HG03432 (cell line): ENCODE measurements around the gene SLC24A1.

Experiments used
- ATAC-seq: cut with Tn5 transposase; IDR thresholded peaks from one replicate; pipeline ENCODE4 v1.9.1; 2021; ENCODE audit warnings: mild to moderate bottlenecking, moderate library complexity; ENCODE audit not compliant: unreplicated experiment

SLC24A1 gene

DNA sequence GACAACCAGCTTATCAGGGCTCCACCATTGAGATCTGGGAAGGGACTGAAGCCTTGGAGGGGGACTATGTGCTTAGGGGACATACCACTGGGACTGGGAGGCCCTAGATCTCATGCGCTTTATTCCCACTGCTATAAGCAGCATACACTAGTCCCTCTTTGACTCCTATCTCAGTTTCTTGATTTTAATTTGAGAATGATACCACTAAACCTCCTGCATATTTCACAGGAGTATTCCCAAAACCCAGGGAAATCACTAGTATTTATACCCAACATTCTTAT is 29.2 kb downstream of the SLC24A1 start:
- ATAC-seq, result no peak

DNA sequence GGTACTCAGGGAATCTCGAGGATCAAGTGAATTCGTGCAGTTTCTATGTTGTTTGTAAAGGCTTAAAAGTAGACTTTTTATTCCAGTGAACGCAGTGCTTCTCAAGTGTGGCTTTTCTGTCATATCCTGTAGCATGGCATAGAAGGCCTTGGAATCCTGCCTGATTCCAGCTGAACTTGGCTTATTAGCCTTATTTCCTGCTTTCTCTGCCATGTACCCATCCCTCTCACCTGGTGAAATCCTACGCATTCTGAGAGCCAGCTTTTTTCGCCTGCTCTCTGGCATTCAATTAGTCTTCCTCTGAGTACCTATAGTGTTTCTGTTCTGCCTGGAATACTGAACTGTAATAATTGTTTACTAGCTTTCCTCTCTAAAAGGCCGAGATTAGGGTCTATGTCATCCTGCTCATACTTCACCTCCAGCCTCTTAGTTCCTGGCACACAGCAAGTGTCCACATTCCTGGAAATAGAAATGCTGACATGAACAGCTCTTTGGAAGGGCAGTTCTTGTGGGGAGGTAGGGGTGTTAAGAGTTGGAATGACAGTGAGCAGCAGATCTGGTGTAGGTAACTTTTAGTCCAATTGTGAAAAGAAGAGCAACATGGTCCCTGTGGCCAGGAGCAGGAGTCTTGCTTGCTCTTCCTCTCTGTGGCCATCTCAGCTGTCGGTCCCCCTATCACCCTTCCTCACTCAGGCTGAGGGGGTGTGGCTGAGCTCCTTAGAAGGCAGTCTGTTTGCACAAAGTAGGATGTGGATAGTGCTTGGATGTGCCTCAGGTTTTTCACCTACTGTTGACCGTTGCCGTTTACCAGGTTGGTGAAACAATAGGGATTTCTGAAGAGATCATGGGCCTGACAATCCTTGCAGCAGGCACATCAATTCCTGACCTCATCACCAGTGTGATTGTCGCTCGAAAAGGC is 30.4 kb downstream of the SLC24A1 start:
- no peak for ATAC-seq

DNA sequence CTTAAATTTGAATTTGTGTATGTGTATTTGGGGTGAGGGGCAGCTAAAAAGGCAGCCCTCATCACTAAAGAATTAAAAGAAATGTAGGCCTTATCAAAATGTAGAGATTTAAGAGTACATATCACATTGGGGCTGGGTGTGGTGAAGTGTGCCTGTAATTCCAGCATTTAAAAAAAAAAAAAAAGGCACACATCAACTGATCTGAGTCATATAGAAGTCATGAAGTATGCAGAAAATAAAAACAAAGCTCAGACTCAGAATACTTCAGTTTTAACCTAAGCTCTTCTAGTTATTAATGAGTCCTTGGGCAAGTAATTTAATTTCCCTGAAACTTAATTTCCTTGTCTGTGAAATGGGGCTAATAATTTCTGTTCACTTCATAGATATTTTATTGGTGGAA is 31.6 kb downstream of the SLC24A1 start:
- no peak for ATAC-seq

DNA sequence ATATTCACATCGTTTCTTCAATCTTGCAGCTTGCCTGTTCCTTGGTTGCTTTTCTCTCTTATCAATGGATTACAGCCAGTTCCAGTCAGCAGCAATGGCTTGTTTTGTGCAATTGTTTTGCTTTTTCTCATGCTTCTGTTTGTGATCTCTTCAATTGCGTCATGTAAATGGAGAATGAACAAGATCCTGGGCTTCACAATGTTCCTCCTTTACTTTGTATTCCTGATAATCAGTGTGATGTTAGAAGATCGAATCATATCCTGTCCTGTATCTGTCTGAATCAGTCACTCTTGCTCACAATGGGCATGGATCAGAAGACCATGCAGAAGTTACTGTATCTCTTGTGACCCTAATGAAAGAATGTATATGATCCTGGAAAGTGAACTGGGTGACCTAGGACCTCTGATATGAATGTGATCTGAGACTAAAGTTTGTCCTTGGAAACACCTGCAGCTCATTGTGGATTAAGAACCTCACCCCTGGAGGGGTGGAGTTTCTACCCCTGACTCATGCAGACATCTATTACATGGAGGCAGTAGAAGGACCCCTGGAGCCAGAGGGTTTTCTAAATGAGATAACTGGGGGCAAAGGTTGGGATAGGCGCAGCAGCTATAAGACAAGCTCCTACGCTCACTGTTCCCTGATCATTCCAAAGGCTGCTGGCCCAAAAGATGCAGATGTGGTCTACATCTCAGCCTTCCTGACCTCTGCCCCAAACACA is 32.2 kb downstream of the SLC24A1 start:
- ATAC-seq, result no peak

DNA sequence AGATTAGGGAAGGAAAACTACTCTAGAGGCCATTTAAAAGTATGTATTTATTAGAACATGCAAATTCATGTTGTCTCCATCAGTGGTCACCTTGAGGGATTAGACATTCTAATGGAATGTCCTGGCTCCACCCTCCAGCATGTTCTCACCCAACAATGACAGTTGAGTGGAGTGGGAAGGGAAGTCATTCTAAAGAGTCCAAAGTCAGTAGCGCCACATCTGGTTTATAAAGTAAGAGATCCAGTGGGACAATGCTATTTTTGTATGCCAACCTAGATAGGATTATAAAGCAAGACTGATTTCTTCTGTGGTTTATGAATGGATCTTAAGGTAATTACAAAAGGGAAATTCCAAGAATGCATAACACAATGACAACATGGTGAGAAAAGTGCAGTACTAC is 33.3 kb downstream of the SLC24A1 start:
- no peak for ATAC-seq

DNA sequence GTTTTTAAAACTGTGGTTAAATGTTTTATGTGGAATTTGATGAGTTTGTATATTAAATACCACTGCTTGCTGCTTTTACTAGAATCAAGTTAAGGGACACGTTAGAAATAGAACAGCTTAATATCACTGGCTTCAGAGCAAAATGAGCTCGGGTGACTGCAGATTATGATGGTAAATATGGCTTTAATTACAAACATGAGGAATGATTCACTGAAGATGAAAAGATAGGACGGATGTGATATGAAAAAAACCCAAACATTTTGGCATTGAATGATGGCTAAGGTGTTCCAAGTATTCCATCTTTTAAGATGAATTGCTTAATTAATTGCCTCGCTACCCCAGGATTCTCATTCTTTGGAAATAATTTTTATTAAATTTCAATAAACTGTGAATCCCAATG is 33.7 kb downstream of the SLC24A1 start:
- ATAC-seq, result no peak

DNA sequence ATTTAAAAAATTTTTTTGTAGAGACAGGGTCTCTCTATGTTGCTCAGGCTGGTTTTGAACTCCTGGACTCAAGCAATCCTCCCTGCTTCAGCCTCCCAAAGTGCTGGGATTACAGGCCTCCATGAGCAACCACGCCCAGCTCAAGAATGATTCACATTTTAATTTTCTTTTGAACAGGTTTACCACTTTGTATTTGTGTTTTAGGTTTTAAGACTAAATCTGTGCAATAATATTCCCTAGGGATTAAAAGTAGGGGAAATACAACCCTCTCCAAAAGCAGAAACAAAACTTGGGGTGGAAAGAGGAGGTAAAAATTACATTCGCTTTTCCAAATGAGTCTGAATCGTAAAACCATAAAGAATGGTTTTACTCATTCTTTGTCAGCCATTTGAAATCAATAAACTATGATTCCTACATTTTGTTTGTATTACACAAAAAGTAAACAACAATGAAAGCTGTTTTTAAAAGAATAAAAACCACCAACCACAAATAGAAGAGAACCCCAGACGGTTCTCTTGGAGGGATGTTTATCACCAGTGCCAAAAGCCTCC is 37.8 kb downstream of the SLC24A1 start:
- no peak for ATAC-seq

DNA sequence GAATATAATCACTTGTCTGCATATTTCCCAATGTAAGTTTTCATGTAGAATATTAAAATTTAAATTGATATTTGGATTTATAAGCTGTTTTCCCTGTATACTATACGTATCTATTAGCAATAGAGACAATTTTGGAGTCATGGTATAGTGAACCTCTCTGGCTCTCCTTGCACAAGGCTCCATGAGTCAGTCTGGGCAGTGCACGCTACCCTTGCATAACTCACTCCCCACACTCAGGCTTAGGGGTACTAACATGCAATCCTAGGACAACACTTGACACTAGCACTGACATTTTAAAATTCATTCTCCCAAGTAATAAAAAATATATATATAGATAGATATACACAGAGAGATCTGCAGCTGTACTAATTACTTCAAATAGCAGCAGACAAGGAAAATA is 39.2 kb downstream of the SLC24A1 start:
- ATAC-seq, result no peak

DNA sequence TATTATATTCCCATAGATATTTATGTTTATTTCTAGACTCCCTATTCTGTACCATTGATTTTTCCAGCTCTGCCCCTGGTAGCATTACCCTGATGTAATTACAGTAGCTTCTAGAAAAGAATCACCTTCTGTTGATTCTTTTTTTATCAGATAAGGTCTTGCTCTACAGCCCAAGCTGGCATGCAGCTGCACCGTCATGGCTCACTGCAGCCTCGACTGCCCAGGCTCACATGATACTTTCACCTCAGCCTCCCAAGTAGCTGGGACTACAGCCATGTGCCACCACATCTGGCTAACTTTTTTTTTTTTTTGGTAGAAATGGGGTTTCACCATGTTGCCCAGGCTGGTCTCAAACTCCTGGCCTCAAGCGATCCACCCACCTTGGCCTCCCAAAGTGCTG is 41.8 kb downstream of the SLC24A1 start:
- peak; percentile 54 for ATAC-seq

DNA sequence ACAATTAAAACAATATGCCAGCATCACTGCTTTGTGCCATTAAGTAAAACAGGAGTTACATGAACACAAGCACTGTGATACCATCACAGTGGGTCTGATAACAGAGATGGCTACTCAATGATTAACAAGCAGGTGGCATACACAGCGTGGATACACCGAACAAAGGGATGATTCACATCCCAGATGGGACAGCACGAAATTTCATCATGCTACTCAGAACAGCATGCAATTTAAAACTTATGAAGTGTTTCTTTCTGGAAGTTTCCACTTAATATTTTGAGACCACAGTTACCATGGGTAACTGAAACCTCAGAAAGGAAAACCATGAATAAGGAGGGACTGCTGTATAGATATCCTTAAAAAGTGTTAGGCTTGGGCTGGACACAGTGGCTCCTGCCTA is 44.5 kb downstream of the SLC24A1 start:
- no peak for ATAC-seq

DNA sequence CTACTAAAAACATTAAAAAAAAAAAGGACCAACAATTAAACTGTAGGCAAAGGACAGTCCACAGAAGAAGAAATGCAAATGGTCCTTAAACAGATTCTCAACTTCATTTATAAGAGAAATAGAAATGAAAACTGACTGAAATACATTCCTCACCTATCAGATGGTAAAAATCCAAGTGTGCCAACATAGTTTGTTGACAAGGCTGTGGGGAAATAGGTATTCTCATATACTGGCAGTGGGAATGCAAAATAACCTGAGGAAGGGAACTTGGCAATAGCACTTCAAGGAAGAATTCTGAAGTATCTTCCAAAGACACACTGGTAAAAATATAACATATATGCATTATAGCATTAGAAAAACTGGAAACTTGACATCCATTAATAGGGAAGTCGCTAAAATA is 53.8 kb downstream of the SLC24A1 start:
- ATAC-seq, result no peak

DNA sequence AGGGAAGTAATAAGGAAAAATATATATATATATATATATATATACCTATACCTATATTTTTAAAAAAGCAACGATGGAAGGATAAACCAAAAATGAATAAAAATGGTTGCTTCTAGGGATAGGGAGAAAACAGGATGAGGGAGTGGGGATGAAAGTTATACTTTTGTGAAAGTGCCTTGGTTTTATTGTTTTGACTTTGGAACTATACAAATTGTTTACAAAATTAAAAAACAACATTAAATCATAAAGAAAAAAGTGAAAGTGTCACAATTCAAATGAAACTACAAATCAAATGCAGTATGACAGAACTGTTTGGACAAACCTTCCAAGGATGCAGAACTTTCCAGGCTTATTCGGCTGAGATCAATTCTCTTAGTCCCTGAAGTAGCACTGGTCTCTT is 54.4 kb downstream of the SLC24A1 start:
- no peak for ATAC-seq

DNA sequence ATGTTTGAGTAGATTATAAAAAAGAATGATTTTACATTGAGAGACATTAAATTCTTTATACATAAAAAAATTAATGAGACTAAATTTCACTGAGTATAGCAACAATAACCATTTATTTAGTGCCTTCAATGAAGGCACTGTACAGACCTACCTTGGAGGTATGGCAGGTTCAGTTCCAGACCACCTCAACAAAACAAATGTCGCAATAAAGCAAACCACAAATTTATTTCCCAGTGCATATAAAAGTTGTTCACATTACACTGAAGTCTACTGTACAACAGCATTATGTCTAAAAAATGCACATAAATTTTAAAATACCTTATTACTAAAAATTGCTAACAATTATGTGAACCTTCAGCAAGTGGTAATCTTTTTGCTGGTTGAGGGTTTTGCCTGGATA is 58.8 kb downstream of the SLC24A1 start:
- ATAC-seq, result no peak

DNA sequence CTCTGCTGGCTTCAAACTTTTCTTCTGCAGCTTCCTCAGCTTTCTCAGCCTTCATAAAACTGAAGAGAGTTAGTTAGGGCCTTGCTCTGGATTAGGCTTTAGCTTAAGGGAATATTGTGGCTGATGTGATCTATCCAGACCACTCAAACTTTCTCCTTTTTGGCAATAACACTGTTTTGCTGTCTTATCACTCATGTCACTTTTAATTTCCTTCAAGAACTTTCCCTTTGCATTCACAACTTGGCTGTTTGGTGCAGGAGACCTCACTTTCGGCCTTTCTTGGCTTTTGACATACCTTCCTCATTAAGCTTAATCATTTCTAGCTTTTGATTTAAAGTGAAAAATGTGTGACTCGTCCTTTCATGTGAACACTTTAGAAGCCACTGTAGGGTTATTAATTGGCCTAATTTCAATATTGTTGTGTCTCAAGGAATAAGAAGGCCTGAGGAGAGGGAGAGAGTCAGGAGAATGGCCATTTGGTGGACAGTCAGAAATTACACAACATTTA is 60.7 kb downstream of the SLC24A1 start:
- ATAC-seq, result no peak

DNA sequence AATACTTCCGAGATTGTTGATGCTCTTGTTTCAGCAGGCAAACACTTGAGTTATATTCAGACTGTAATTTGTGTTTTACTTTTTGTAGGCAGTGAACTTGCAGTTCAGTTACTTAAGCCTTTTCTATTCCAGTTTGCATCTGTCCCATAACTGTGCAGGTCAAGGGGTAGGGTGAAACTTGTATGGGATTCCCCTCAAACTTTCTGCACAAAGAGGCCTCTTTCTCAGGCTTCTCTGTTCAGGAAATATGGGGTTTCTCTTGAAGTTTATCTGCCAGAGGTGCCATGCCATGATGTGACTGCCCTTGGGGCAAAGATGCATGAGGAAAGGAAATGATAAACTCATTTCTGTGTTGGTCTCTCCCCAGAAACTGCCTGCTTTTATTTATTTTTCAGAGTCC is 66.7 kb downstream of the SLC24A1 start:
- no peak for ATAC-seq

DNA sequence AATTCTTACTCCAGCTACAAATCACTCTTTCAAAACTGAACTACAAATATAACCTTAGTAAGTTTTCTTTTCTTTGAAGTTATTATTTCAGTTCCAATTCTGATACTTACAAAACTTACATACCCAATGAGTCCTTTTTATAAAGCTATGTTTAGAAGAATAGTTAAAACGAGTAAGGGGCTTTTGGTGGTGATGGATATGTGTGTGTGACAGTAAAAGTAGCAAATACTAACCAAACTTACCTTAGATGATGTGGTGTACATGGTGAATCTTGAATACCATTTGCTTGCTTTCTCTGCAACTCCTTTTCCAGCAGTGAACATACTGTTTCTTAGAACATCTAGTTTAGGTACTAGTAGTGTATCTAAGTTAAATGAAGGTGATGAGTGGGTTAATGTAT is 68.4 kb downstream of the SLC24A1 start:
- ATAC-seq, result no peak

DNA sequence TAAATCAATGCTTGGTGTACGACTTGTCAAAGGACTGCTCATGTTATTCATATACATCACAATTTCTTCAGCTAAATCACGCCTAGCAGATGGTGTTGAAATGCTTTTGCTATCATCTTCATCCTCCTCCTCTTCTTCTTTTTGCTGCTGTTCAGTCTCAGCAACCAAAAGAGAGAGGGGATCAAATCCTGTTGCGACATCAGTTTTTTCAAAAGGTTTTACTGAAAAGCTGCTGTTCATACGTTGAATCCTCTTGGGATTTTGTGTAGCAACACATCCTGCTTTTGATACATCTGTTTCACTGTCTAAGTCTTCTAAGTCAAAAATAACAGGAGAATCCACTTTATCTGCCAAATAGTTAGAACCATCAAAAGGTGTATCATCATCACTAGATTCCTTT is 69.0 kb downstream of the SLC24A1 start:
- ATAC-seq, result no peak

DNA sequence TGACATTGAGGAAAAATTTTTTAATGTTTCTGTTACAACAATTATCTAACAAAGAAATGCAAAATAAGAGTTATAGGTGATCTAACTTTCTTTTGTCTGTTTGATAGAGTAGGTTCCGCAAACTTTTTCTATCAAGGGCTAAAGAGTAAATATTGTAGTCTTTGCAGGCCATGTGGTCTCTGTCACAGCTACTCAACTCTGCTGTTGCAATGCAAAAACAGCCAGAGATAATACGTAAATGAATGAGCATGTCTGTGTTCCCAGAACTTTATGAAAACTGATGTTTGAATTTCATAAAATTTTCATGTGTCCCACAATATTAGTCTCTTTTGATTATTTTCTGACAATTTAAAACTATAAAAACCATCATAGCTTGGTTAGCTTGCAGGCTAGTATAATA is 73.3 kb downstream of the SLC24A1 start:
- ATAC-seq, result no peak
